Pancreas (tissue), 10 donors: ENCODE measurements around the gene SLC22A6. TPM values are rescaled to one million over a fixed set of nuclear protein-coding genes. Genes with fewer than 3 reads are reported as not detected.

Experiments
- ATAC-seq, 4 donors: fragments of 200-7000 bp; cut with Tn5 transposase; one replicate each; pipeline versions ENCODE4 v1.8.0 to v1.9.1; 2020; ENCODE audit warnings: mild to moderate bottlenecking in 4 of 4, moderate library complexity in 4 of 4
- DNase-seq, 6 donors: peaks; one replicate each; pipeline ENCODE4 v3.0.0-alpha.2; 2020
- FAIRE-seq: peaks from 2 replicates; lab custom pipeline; 2012; peaks lifted over from hg19 to GRCh38; lab: Jason Lieb, UNC
- H3K27ac ChIP-seq, 4 donors: fragments of 200-600 bp; sonication (generic); 1 replicate in 3 of 4; 2 replicates in 1 of 4; pipeline versions ENCODE4 v1.5.0 to v1.8.0; 2020
- H3K27me3 ChIP-seq, 4 donors: fragments of 200-600 bp; one replicate each; pipeline ENCODE4 v1.8.0; 2021
- H3K36me3 ChIP-seq, 3 donors: fragments of 200-600 bp; sonication (generic) in 1 of 3; one replicate each; pipeline versions ENCODE4 v1.5.0 to v1.8.0; 2020 to 2021
- H3K4me1 ChIP-seq, 3 donors: fragments of 200-600 bp; one replicate each; pipeline ENCODE4 v1.8.0; 2021
- H3K4me3 ChIP-seq, 4 donors: fragments of 200-600 bp; sonication (generic) in 2 of 4; one replicate each; pipeline versions ENCODE4 v1.5.0 to v1.8.0; 2020 to 2021
- H3K9me3 ChIP-seq, 4 donors: fragments of 200-600 bp; one replicate each; pipeline ENCODE4 v1.8.0; 2021
- WGBS, 2 donors: extraction: QIAGEN DNeasy Blood & Tissue Kit; methylation state at CpG; one replicate each; pipeline ENCODE4 v1.1.7; 2013; 5-methylcytosine and 5-hydroxymethylcytosine counted together
- intact Hi-C, 3 donors: fragments of 100-400 bp; cut with DNase I; formaldehyde crosslinking; loops; one replicate each; pipeline versions ENCODE4 v1.11.1 to v1.14.2; 2022
- polyA plus RNA-seq, 2 donors: library from polyadenylated mRNA; stranded (reverse); fragments of 200-250 nt; gene quantifications; one replicate each; pipeline ENCODE4 v1.2.3, GENCODE V29; 2013
- total RNA-seq, 6 donors: library from RNA; stranded (reverse); fragmentation: NEBNext Ultra II Directional in 4 of 6; extraction: Animal tissue kit (Norgen Biotek cat#: 25700) in 4 of 6; gene quantifications; one replicate each; pipeline versions ENCODE4 v1.2.1 to v1.2.4, GENCODE V29; 2021 to 2023
- TF ChIP-seq, protein P1 (sequence below), 4 donors: fragments of 200-600 bp; sonication (generic) in 3 of 4; IDR thresholded peaks; one replicate each; pipeline versions ENCODE4 v1.5.0 to v1.8.0; 2021; ENCODE audit warnings: antibody characterized with exemption in 4 of 4
- donor health status: healthy with polysubstance abuse.
- donor health status: DM: no; HTN: no; CAD: no; lungs with moderate emphysema.
- donor health status: DM: no; HTN: no; CAD: no.
- donor health status: control.
- donor health status: control.
- donor health status: Bipolar disorder and iron deficiency.
- donor health status: DM: yes; HTN: yes; CAD: no.
- donor health status: DM: no; HTN: no; CAD: no.
- donor health status: DM: no; HTN: no; CAD: no.
- donor health status: DM: yes; HTN: yes; CAD: no.

Gene SLC22A6
- total and polyA plus RNA-seq, 8 donors: not detected

DNA sequence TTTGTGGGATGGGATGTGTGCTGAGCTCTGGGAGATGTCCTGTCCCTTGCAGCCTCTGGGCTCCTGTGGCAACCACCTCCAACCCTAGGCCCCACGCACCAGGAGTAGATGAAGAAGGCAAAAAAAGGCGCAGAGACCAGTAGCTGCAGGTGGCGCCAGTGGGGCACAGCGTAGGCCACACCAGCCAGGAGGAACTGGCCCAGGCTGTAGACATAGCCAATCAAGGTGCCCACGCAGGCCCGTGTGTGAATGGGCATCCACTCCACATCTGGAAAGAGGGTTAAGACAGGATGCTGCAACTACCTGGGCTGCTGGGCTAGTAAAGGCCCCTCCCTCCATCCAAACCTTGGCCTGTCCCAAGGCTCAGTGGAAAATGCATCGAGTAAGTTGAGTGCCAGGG lies 3.0 kb downstream of the SLC22A6 start:
- DNase-seq: no peak
- WGBS, 2 donors: 90 to 91% methylated on average over 7 of the region's 7 CpGs
- Histone ChIP-seq H3K27me3 (no peaks in the 10 kb centered on the region), H3K27ac (no peak overlapping the region), H3K4me3 (no peak overlapping the region), H3K4me1 (no peaks in the 10 kb centered on the region), H3K36me3 (no peaks in the 10 kb centered on the region), H3K9me3 (no peaks in the 10 kb centered on the region)
- TF ChIP-seq, protein P1, sequence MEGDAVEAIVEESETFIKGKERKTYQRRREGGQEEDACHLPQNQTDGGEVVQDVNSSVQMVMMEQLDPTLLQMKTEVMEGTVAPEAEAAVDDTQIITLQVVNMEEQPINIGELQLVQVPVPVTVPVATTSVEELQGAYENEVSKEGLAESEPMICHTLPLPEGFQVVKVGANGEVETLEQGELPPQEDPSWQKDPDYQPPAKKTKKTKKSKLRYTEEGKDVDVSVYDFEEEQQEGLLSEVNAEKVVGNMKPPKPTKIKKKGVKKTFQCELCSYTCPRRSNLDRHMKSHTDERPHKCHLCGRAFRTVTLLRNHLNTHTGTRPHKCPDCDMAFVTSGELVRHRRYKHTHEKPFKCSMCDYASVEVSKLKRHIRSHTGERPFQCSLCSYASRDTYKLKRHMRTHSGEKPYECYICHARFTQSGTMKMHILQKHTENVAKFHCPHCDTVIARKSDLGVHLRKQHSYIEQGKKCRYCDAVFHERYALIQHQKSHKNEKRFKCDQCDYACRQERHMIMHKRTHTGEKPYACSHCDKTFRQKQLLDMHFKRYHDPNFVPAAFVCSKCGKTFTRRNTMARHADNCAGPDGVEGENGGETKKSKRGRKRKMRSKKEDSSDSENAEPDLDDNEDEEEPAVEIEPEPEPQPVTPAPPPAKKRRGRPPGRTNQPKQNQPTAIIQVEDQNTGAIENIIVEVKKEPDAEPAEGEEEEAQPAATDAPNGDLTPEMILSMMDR (IDR thresholded peaks at IDR 0.05): no peak
- FAIRE-seq: no peak
- intact Hi-C loops: no loop called here
- ATAC-seq: no peak

DNA sequence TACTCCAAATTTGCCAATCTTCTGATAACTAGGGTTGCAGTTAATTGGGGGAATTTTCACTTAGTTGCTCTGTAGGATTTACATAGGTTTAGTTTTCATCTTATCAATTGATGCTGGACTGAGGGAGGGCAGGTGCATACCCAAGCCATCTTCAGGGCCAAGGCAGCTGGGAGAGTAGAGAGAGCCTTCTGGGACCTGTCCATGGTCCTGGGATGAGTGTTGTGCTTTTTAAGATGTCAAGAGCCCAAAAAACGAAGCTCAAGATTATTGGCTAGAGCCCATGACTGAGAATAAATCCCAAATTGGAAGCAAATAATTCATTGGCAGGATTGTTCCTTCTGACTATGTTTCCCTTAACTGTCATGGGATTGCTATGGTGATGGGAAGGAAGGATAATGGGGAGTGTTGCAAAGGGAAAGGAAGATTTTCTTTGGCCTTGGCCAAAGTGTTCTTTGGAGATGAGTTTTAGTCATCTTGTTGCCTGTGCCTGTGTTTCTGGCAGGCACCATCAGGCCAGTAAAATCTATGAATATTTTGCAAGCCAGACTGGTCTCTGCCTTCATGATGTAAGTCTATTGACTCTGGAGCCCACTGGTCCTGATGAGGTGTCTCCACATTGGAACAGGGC lies 4.5 kb downstream of the SLC22A6 start:
- no peak for DNase-seq
- TF ChIP-seq, protein P1 (IDR thresholded peaks at IDR 0.05): no peak

DNA sequence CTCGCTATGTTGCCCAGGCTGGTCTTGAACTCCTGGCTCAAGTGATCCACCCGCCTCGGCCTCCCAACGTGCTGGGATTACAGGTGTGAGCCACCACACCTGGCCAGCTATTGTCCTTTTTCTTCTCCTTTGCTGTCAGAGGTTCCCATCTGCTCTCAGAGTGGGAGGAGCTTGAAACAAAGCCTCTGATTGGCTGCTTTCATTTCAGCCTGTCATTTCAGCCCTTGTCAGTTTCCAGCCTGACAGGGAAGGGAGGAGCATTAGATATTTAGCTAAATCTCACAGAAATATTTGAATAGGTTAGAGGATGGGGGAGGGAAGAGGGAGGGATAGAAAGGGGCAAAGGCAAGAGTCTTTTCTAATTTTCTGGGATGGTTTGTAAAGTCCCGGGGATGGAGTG lies 8.7 kb downstream of the SLC22A6 start:
- no peaks in the 10 kb centered on the region for H3K36me3 ChIP-seq
- no peak for DNase-seq
- H3K27ac ChIP-seq: no peak overlapping the region
- no peak overlapping the region for H3K4me3 ChIP-seq
- no peak for FAIRE-seq
- no peaks in the 10 kb centered on the region for H3K27me3 ChIP-seq
- intact Hi-C loops: loop anchor here in 1 of 3 donors (10.0 kb wide), 1 partner anchor 71 kb away; no protein-coding TSS in a partner anchor
- ATAC-seq: no peak
- WGBS, 2 donors: 81 to 95% methylated on average over 4 to 5 of the region's 5 CpGs
- H3K9me3 ChIP-seq: no peaks in the 10 kb centered on the region
- TF ChIP-seq, protein P1 (IDR thresholded peaks at IDR 0.05): no peak
- H3K4me1 ChIP-seq: peaks cover 0 to 3% (median 0%) of the 10 kb centered on the region in 3 donors

More for the DNA sequence above, 4.5 kb downstream of the SLC22A6 start:
- FAIRE-seq (no peak), ATAC-seq (no peak)
- intact Hi-C loops: no loop called here
- Histone ChIP-seq H3K9me3 (no peaks in the 10 kb centered on the region), H3K4me3 (no peak overlapping the region), H3K27me3 (no peaks in the 10 kb centered on the region), H3K36me3 (no peaks in the 10 kb centered on the region), H3K27ac (no peak overlapping the region), H3K4me1 (no peaks in the 10 kb centered on the region)
- WGBS, 2 donors: 29 to 44% methylated on average over 1 of the region's 1 CpG

DNA sequence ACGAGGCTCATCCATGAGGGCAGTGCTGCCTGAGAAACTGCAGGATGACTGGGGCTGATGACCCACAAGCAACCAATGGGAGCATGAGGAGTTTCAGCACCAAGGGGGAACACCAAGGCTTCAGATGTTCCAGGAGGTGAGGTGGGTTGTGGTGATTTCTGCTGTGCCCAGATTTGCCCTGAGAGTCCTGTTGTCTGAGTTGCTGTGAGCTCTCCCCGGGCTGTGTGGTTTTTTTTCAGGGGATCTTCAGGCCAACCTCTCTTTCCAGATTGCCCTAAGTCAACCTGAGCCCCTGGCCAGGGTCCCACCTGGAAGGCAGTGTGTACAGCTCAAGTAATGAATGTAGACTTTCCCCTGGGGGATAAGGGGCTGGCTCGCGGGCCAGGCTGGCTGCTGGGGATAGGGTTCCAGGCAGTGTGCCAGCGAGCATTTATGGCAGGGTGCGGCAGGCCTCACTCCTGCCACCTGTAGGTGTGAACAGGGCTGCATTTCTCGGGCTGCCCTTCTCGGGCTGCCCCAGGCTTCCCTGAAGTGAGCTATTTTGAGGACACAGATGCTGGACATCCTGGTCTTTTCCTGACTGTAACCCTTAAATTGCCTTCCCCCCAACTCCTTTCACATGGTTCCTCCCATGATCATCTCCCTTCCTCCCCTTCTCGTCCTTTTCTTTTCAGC lies 9.8 kb downstream of the SLC22A6 start:
- no peak for FAIRE-seq
- H3K9me3 ChIP-seq: no peaks in the 10 kb centered on the region
- DNase-seq: peak; percentile 44 to 89 (median 79)
- TF ChIP-seq, protein P1 (IDR thresholded peaks at IDR 0.05): peak; percentile 49 to 66 (median 62)
- peaks cover 0 to 3% (median 0%) of the 10 kb centered on the region in 3 donors for H3K4me1 ChIP-seq
- 12 to 18% methylated on average over 9 of the region's 9 CpGs for whole genome bisulfite sequencing, 2 donors
- H3K36me3 ChIP-seq: no peaks in the 10 kb centered on the region
- H3K27me3 ChIP-seq: no peaks in the 10 kb centered on the region
- peak; percentile 92 to 99 (median 96) for ATAC-seq
- intact Hi-C loops: loop anchor here in 1 of 3 donors (10.0 kb wide), 1 partner anchor 70 kb away; no protein-coding TSS in a partner anchor
- H3K27ac ChIP-seq: no peak overlapping the region
- no peak overlapping the region for H3K4me3 ChIP-seq

DNA sequence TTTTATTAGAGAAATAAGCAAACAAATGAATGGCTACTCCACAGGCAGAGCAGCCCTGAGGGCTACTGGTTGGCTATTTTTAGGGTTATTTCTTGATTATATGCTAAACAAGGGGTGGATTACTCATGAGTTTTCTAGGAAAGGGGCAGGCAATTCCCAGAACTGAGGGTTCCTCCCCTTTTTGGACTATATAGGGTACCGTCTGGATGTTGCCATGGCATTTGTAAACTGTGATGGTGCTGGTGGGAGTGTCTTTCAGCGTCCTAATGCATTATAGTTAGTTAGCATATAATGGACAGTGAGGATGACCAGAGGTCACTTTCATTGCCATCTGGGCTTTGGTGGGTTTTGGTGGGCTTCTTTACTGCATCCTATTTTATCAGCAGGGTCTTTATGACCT lies 19.2 kb downstream of the SLC22A6 start:
- 71 to 75% methylated on average over 2 of the region's 2 CpGs for WGBS, 2 donors
- no peak for FAIRE-seq
- Histone ChIP-seq H3K4me3 (no peak overlapping the region), H3K9me3 (no peaks in the 10 kb centered on the region), H3K36me3 (no peaks in the 10 kb centered on the region), H3K4me1 (peaks cover 0 to 4% (median 0%) of the 10 kb centered on the region in 3 donors), H3K27ac (no peak overlapping the region), H3K27me3 (no peaks in the 10 kb centered on the region)
- TF ChIP-seq, protein P1 (IDR thresholded peaks at IDR 0.05): no peak
- no peak for DNase-seq
- no peak for ATAC-seq
- intact Hi-C loops: no loop called here
